AG09319 (cell line): Measurements from ENCODE around the gene POU2AF1.

ENCODE experiments used
- DNase-seq: peaks from one replicate; pipeline ENCODE4 v3.0.0-alpha.2; 2010; ENCODE audit warnings: low read depth; ENCODE audit errors: extremely low read depth
- TF ChIP-seq, protein P1 (sequence below): IDR thresholded peaks from 2 replicates; pipeline ENCODE4 v1.5.1; 2011; ENCODE audit warnings: low read depth, mild to moderate bottlenecking, inconsistent platforms, low read length, moderate library complexity

Gene POU2AF1

GRCh38 chr11:111302298-111302697, 76.8 kb downstream of the POU2AF1 start:
- TF ChIP-seq, protein P1, sequence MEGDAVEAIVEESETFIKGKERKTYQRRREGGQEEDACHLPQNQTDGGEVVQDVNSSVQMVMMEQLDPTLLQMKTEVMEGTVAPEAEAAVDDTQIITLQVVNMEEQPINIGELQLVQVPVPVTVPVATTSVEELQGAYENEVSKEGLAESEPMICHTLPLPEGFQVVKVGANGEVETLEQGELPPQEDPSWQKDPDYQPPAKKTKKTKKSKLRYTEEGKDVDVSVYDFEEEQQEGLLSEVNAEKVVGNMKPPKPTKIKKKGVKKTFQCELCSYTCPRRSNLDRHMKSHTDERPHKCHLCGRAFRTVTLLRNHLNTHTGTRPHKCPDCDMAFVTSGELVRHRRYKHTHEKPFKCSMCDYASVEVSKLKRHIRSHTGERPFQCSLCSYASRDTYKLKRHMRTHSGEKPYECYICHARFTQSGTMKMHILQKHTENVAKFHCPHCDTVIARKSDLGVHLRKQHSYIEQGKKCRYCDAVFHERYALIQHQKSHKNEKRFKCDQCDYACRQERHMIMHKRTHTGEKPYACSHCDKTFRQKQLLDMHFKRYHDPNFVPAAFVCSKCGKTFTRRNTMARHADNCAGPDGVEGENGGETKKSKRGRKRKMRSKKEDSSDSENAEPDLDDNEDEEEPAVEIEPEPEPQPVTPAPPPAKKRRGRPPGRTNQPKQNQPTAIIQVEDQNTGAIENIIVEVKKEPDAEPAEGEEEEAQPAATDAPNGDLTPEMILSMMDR: no peak
- DNase-seq: no peak
